ENCODE results near the gene PRR30. TPM values are rescaled to one million over a fixed set of nuclear protein-coding genes. Genes with fewer than 3 reads are reported as not detected.
"Not testable (repeated sequence)": the region's sequence is repeated elsewhere in the genome, so short reads cannot be mapped to it uniquely, and the experiment has no call there.

Gene PRR30
- total and polyA plus RNA-seq, 2 donors (not counting 1 experiment from before 2014, with no cell fraction given) = not detected

GRCh38 chr2:27117995-27118524, 21.1 kb downstream of the PRR30 start:
- no peaks in the 10 kb centered on the region for H3K79me2 ChIP-seq (ENCODE audit: control insufficient read depth, insufficient read depth, low read length)
- H3K27ac ChIP-seq (ENCODE audit: insufficient read depth, low read length) = no peak overlapping the region
- no peaks in the 10 kb centered on the region for H3K9me3 ChIP-seq (ENCODE audit: control insufficient read depth, insufficient read depth, low read depth, low read length)
- H3K4me2 ChIP-seq (ENCODE audit: extremely low read depth, insufficient read depth, low read length) = peak overlapping the region; percentile 88
- no peak for DNase-seq (ENCODE audit: low read depth in 2 of 2)
- no peak overlapping the region for H3K9ac ChIP-seq (ENCODE audit: insufficient read depth, low read length)
- no peaks in the 10 kb centered on the region for H4K20me1 ChIP-seq (ENCODE audit: control insufficient read depth, extremely low read depth, insufficient read depth, low read length)
- TF ChIP-seq, protein P1, sequence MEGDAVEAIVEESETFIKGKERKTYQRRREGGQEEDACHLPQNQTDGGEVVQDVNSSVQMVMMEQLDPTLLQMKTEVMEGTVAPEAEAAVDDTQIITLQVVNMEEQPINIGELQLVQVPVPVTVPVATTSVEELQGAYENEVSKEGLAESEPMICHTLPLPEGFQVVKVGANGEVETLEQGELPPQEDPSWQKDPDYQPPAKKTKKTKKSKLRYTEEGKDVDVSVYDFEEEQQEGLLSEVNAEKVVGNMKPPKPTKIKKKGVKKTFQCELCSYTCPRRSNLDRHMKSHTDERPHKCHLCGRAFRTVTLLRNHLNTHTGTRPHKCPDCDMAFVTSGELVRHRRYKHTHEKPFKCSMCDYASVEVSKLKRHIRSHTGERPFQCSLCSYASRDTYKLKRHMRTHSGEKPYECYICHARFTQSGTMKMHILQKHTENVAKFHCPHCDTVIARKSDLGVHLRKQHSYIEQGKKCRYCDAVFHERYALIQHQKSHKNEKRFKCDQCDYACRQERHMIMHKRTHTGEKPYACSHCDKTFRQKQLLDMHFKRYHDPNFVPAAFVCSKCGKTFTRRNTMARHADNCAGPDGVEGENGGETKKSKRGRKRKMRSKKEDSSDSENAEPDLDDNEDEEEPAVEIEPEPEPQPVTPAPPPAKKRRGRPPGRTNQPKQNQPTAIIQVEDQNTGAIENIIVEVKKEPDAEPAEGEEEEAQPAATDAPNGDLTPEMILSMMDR (conservative IDR thresholded peaks at IDR 0.05 in 1 of 2, IDR thresholded peaks at IDR 0.05 in 1 of 2; ENCODE audit: low read depth in 1 of 2, low read length in 2 of 2) = no peak
- TF ChIP-seq EZH2 (IDR thresholded peaks at IDR 0.05; ENCODE audit: low read length, missing control alignments) = no peak
- H3K4me1 ChIP-seq (ENCODE audit: control insufficient read depth, extremely low read depth, insufficient read depth, low read length) = no peaks in the 10 kb centered on the region
- peaks cover 38% of the 10 kb centered on the region for H3K27me3 ChIP-seq (ENCODE audit: control insufficient read depth, insufficient read depth, low read length)
- no peaks in the 10 kb centered on the region for H3K36me3 ChIP-seq (ENCODE audit: control insufficient read depth, insufficient read depth, low read length)
- H2AFZ ChIP-seq (ENCODE audit: low read length) = no peak overlapping the region
- H3K4me3 ChIP-seq (replicated peaks in 1 of 4; ENCODE audit: control extremely low read depth in 1 of 4, insufficient read depth in 1 of 4, low read depth in 3 of 4, low read length in 4 of 4) = peak overlapping the region; percentile 6 to 50 (median 42)

DNA sequence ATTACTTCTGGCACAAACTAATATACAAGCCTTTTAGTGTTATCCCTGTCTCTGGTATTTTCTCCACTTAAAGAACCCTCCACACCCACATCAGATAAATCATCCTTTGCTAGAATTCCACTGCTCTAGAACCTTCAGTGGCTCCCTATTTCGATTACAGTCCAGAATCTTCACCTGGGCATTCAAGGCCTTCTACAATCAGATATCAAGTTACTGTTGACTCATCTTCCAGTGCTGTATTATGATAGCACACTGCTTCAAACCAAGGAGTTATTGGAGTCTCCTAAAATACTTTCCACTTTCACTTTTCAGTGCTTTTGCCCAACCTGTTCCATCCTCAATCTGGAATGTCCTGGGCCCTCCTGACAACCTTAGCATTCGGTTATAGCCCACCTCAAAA, 23.7 kb downstream of the PRR30 start:
- Histone ChIP-seq H3K9ac (ENCODE audit: insufficient read depth, low read length) (no peak overlapping the region), H3K27me3 (ENCODE audit: control insufficient read depth, insufficient read depth, low read length) (peaks cover 24% of the 10 kb centered on the region), H3K4me1 (ENCODE audit: control insufficient read depth, extremely low read depth, insufficient read depth, low read length) (no peaks in the 10 kb centered on the region), H3K27ac (ENCODE audit: insufficient read depth, low read length) (no peak overlapping the region), H2AFZ (ENCODE audit: low read length) (no peak overlapping the region), H4K20me1 (ENCODE audit: control insufficient read depth, extremely low read depth, insufficient read depth, low read length) (no peaks in the 10 kb centered on the region), H3K79me2 (ENCODE audit: control insufficient read depth, insufficient read depth, low read length) (no peaks in the 10 kb centered on the region), H3K9me3 (ENCODE audit: control insufficient read depth, insufficient read depth, low read depth, low read length) (no peaks in the 10 kb centered on the region), H3K4me2 (ENCODE audit: extremely low read depth, insufficient read depth, low read length) (no peak overlapping the region), H3K36me3 (ENCODE audit: control insufficient read depth, insufficient read depth, low read length) (no peaks in the 10 kb centered on the region), H3K4me3 (replicated peaks in 1 of 4; ENCODE audit: control extremely low read depth in 1 of 4, insufficient read depth in 1 of 4, low read depth in 3 of 4, low read length in 4 of 4) (no peak overlapping the region)
- DNase-seq (ENCODE audit: low read depth in 2 of 2) = no peak
- no peak for TF ChIP-seq EZH2 (IDR thresholded peaks at IDR 0.05; ENCODE audit: low read length, missing control alignments)
- TF ChIP-seq, protein P1 (conservative IDR thresholded peaks at IDR 0.05 in 1 of 2, IDR thresholded peaks at IDR 0.05 in 1 of 2; ENCODE audit: low read depth in 1 of 2, low read length in 2 of 2) = no peak

GRCh38 chr2:27111392-27112078, 27.7 kb downstream of the PRR30 start:
- H3K4me3 ChIP-seq (replicated peaks in 1 of 4; ENCODE audit: control extremely low read depth in 1 of 4, insufficient read depth in 1 of 4, low read depth in 3 of 4, low read length in 4 of 4); H3K4me2 ChIP-seq (ENCODE audit: extremely low read depth, insufficient read depth, low read length); H3K27me3 ChIP-seq (ENCODE audit: control insufficient read depth, insufficient read depth, low read length); H3K36me3 ChIP-seq (ENCODE audit: control insufficient read depth, insufficient read depth, low read length); H3K9ac ChIP-seq (ENCODE audit: insufficient read depth, low read length); H2AFZ ChIP-seq (ENCODE audit: low read length); H3K79me2 ChIP-seq (ENCODE audit: control insufficient read depth, insufficient read depth, low read length); H3K9me3 ChIP-seq (ENCODE audit: control insufficient read depth, insufficient read depth, low read depth, low read length); H3K27ac ChIP-seq (ENCODE audit: insufficient read depth, low read length); H4K20me1 ChIP-seq (ENCODE audit: control insufficient read depth, extremely low read depth, insufficient read depth, low read length); DNase-seq (ENCODE audit: low read depth in 2 of 2); H3K4me1 ChIP-seq (ENCODE audit: control insufficient read depth, extremely low read depth, insufficient read depth, low read length): not testable (repeated sequence)

GRCh38 chr2:27110603-27111352, 28.4 kb downstream of the PRR30 start:
- DNase-seq (ENCODE audit: low read depth in 2 of 2); H3K79me2 ChIP-seq (ENCODE audit: control insufficient read depth, insufficient read depth, low read length); H3K9me3 ChIP-seq (ENCODE audit: control insufficient read depth, insufficient read depth, low read depth, low read length); H3K4me1 ChIP-seq (ENCODE audit: control insufficient read depth, extremely low read depth, insufficient read depth, low read length); H3K4me2 ChIP-seq (ENCODE audit: extremely low read depth, insufficient read depth, low read length); H3K4me3 ChIP-seq (replicated peaks in 1 of 4; ENCODE audit: control extremely low read depth in 1 of 4, insufficient read depth in 1 of 4, low read depth in 3 of 4, low read length in 4 of 4); H3K27ac ChIP-seq (ENCODE audit: insufficient read depth, low read length); H3K36me3 ChIP-seq (ENCODE audit: control insufficient read depth, insufficient read depth, low read length); H2AFZ ChIP-seq (ENCODE audit: low read length); H4K20me1 ChIP-seq (ENCODE audit: control insufficient read depth, extremely low read depth, insufficient read depth, low read length); H3K9ac ChIP-seq (ENCODE audit: insufficient read depth, low read length); H3K27me3 ChIP-seq (ENCODE audit: control insufficient read depth, insufficient read depth, low read length): not testable (repeated sequence)
